GM23338 (cell line): ENCODE data around the gene LRRC28. TPM values are rescaled to one million over a fixed set of nuclear protein-coding genes. Genes with fewer than 3 reads are reported as not detected.

Experiments
- ATAC-seq: fragments of 200-7000 bp; cut with Tn5 transposase; 3 replicates; pipeline ENCODE4 v1.9.1; 2020
- DNase-seq: peaks from one replicate; pipeline ENCODE4 v3.0.0-alpha.2; 2015; ENCODE audit warnings: low spot score
- H2AFZ ChIP-seq: fragments of 200-600 bp; sonication (generic); 2 replicates; pipeline ENCODE4 v1.8.0; 2016; ENCODE audit warnings: antibody characterized with exemption, mild to moderate bottlenecking, moderate library complexity
- H3F3A ChIP-seq: fragments of 200-600 bp; sonication (generic); replicated peaks from 2 replicates; pipeline ENCODE4 v1.8.0; 2017; ENCODE audit warnings: antibody characterized with exemption, mixed run types, low read depth
- H3K27ac ChIP-seq: fragments of 200-600 bp; sonication (generic); 2 replicates; pipeline ENCODE4 v1.6.1; 2016; ENCODE audit warnings: low read depth
- H3K27me3 ChIP-seq: fragments of 200-600 bp; sonication (generic); 2 replicates; pipeline ENCODE4 v1.8.0; 2016; ENCODE audit warnings: mild to moderate bottlenecking, mixed run types, moderate library complexity; ENCODE audit not compliant: insufficient read depth
- H3K36me3 ChIP-seq: fragments of 200-600 bp; sonication (generic); 2 replicates; pipeline ENCODE4 v1.8.0; 2016; ENCODE audit warnings: mild to moderate bottlenecking; ENCODE audit not compliant: insufficient read depth
- H3K4me1 ChIP-seq: fragments of 200-600 bp; sonication (generic); 2 replicates; pipeline ENCODE4 v1.8.0; 2016; ENCODE audit warnings: mild to moderate bottlenecking, moderate library complexity; ENCODE audit not compliant: insufficient read depth
- H3K4me2 ChIP-seq: fragments of 200-600 bp; sonication (generic); 2 replicates; pipeline ENCODE4 v1.7.1; 2017; ENCODE audit warnings: mixed run types
- H3K4me3 ChIP-seq: fragments of 200-600 bp; sonication (generic); 2 replicates; pipeline ENCODE4 v1.6.1; 2016; ENCODE audit warnings: mixed run types
- H3K79me2 ChIP-seq: fragments of 200-600 bp; sonication (generic); replicated peaks from 2 replicates; pipeline ENCODE4 v1.8.0; 2017; ENCODE audit warnings: mild to moderate bottlenecking; ENCODE audit not compliant: insufficient read depth
- H3K9me2 ChIP-seq: fragments of 200-600 bp; sonication (generic); 2 replicates; pipeline ENCODE4 v1.8.0; 2017; ENCODE audit not compliant: insufficient read depth
- H4K20me1 ChIP-seq: fragments of 200-600 bp; sonication (generic); replicated peaks from 2 replicates; pipeline ENCODE4 v1.8.0; 2017; ENCODE audit warnings: mild to moderate bottlenecking; ENCODE audit not compliant: insufficient read depth
- H3K27ac Mint-ChIP-seq: 2 replicates; pipeline ENCODE4 v1.8.0; 2020; ENCODE audit warnings: inconsistent platforms, mild to moderate bottlenecking, moderate library complexity, mixed read lengths
- H3K27me3 Mint-ChIP-seq: 3 replicates; pipeline ENCODE4 v1.8.0; 2022; ENCODE audit warnings: low read depth, mild to moderate bottlenecking, moderate library complexity, mixed read lengths, inconsistent platforms; ENCODE audit not compliant: insufficient read depth, poor library complexity
- H3K36me3 Mint-ChIP-seq: 3 replicates; pipeline ENCODE4 v1.8.0; 2021; ENCODE audit warnings: low read depth, mild to moderate bottlenecking, inconsistent platforms, moderate library complexity, mixed read lengths
- H3K4me1 Mint-ChIP-seq: 3 replicates; pipeline ENCODE4 v1.8.0; 2020; ENCODE audit warnings: mild to moderate bottlenecking, inconsistent platforms, mixed read lengths
- H3K4me3 Mint-ChIP-seq: 3 replicates; pipeline ENCODE4 v1.8.0; 2021; ENCODE audit warnings: moderate library complexity, mild to moderate bottlenecking, inconsistent platforms, mixed read lengths
- H3K9me3 Mint-ChIP-seq: 3 replicates; pipeline ENCODE4 v1.8.0; 2020; ENCODE audit warnings: moderate library complexity, mild to moderate bottlenecking, inconsistent platforms, mixed read lengths
- CREB1 ChIP-seq: fragments of 250-450 bp; sonication (Bioruptor Pico); IDR thresholded peaks from 2 replicates; pipeline ENCODE4 v1.5.0; 2020; ENCODE audit warnings: low read depth, mild to moderate bottlenecking, moderate library complexity
- CTCF ChIP-seq, 2 experiments: fragments of 200-600 bp in 1 of 2; sonication (generic) in 1 of 2; conservative IDR thresholded peaks; 2 replicates each; pipeline versions ENCODE4 v1.5.1 to v1.6.1; 2016 to 2017; ENCODE audit warnings: antibody characterized with exemption in 2 of 2, low read depth in 2 of 2, mild to moderate bottlenecking in 2 of 2, moderate library complexity in 1 of 2
- EZH2 ChIP-seq: fragments of 200-600 bp; sonication (generic); IDR thresholded peaks from one replicate; pipeline ENCODE4 v1.8.0; 2017; ENCODE audit warnings: antibody characterized with exemption, mild to moderate bottlenecking, low read depth; ENCODE audit not compliant: unreplicated experiment
- EZH2phosphoT487 ChIP-seq: fragments of 200-600 bp; sonication (generic); IDR thresholded peaks from one replicate; pipeline ENCODE4 v1.8.1; 2018; ENCODE audit warnings: antibody characterized with exemption; ENCODE audit not compliant: unreplicated experiment
- JUNB ChIP-seq: IDR thresholded peaks from one replicate; pipeline ENCODE4 v1.6.1; 2016; ENCODE audit warnings: antibody characterized with exemption; ENCODE audit not compliant: unreplicated experiment
- NANOG ChIP-seq: IDR thresholded peaks from 2 replicates; pipeline ENCODE4 v1.6.1; 2016; ENCODE audit warnings: antibody characterized with exemption, borderline replicate concordance
- POLR2AphosphoS5 ChIP-seq: IDR thresholded peaks from 2 replicates; pipeline ENCODE4 v1.6.1; 2016; ENCODE audit warnings: antibody characterized with exemption, low read depth
- STAT1 ChIP-seq: IDR thresholded peaks from one replicate; pipeline ENCODE4 v1.6.1; 2016; ENCODE audit warnings: antibody characterized with exemption; ENCODE audit not compliant: unreplicated experiment
- ZNF331 ChIP-seq: fragments of 250-450 bp; sonication (Bioruptor Pico); IDR thresholded peaks from 2 replicates; pipeline ENCODE4 v1.5.0; 2020; ENCODE audit warnings: low read depth, mild to moderate bottlenecking, moderate library complexity
- ZNF462 ChIP-seq: fragments of 250-450 bp; sonication (Bioruptor Pico); IDR thresholded peaks from 2 replicates; pipeline ENCODE4 v1.5.0; 2020; ENCODE audit warnings: mild to moderate bottlenecking, moderate library complexity
- polyA plus RNA-seq: library from polyadenylated mRNA; unstranded; fragments of >200 nt; fragmentation: Nextera tagmentation; extraction: Ambion mirVana; gene quantifications from 2 replicates; pipeline ENCODE4 v1.2.1, GENCODE V29; 2016
- total RNA-seq: library from RNA; depleted of rRNA; stranded (reverse); fragments of >200 nt; shearing (Covaris generic); gene quantifications from 2 replicates; pipeline ENCODE4 v1.2.3, GENCODE V29; 2014

The LRRC28 gene
- total and polyA plus RNA-seq, 2 experiments from 2014 or later, result 12.9 to 28.4 TPM

GRCh38 chr15:99253381-99254090, 2.3 kb downstream of the LRRC28 start (continued):
- TF ChIP-seq CTCF (conservative IDR thresholded peaks at IDR 0.05; ENCODE audit: low read depth in 2 of 2) (no peak), EZH2phosphoT487 (no peak), ZNF331 (CRISPR knock-in tag) (no peak), EZH2 (no peak), STAT1 (no peak), JUNB (no peak)

GRCh38 chr15:99257107-99257750, 5.9 kb downstream of the LRRC28 start:
- H3F3A ChIP-seq, result no peaks in the 10 kb centered on the region
- H3K4me1 ChIP-seq, result no peaks in the 10 kb centered on the region
- peaks cover 13% of the 10 kb centered on the region for H3K4me1 Mint-ChIP-seq
- ATAC-seq, result no peak
- peaks cover 3% of the 10 kb centered on the region for H3K27me3 Mint-ChIP-seq
- no peak overlapping the region for H3K4me3 Mint-ChIP-seq
- H3K27me3 ChIP-seq, result no peaks in the 10 kb centered on the region
- no peaks in the 10 kb centered on the region for H3K36me3 ChIP-seq
- no peak overlapping the region for H3K4me3 ChIP-seq
- no peaks in the 10 kb centered on the region for H3K9me3 Mint-ChIP-seq
- H2AFZ ChIP-seq, result no peak overlapping the region
- DNase-seq, result no peak
- no peaks in the 10 kb centered on the region for H3K9me2 ChIP-seq
- H3K4me2 ChIP-seq, result no peak overlapping the region
- no peak overlapping the region for H3K27ac ChIP-seq
- H3K27ac Mint-ChIP-seq, result no peak overlapping the region
- 0 out of 2 replicates have a peak, but pooled peaks cover 3% of the 10 kb centered on the region for H3K79me2 ChIP-seq
- no peaks in the 10 kb centered on the region for H4K20me1 ChIP-seq
- H3K36me3 Mint-ChIP-seq, result peaks cover 4% of the 10 kb centered on the region; the same call in 1 of the 3 replicates
- TF ChIP-seq EZH2 (no peak), ZNF331 (CRISPR knock-in tag) (no peak), POLR2AphosphoS5 (no peak), ZNF462 (CRISPR knock-in tag) (no peak), JUNB (no peak), CREB1 (CRISPR knock-in tag) (no peak), EZH2phosphoT487 (no peak), NANOG (no peak)
